Activated CD8-positive, alpha-beta memory T cell treated with anti-CD3 and anti-CD28 coated beads, Interleukin-2, amount 10 ng/mL, durations not matched to agents 7 days and 5 days (primary cell): ENCODE measurements around the gene TNFAIP3. TPM values are rescaled to one million over a fixed set of nuclear protein-coding genes. Genes with fewer than 3 reads are reported as not detected.

Experiments used
- ATAC-seq: fragments of 150-1000 bp; cut with Tn5 transposase; one replicate; pipeline ENCODE4 v1.10.0; 2021; ENCODE audit warnings: moderate library complexity
- CTCF ChIA-PET: fragments of 350-600 bp; sonication (Branson Sonifier 250); formaldehyde crosslinking; loops from one replicate; lab custom pipeline; 2021; ENCODE audit warnings: antibody characterized with exemption; lab: Charles Lee
- DNase-seq: peaks from one replicate; pipeline ENCODE4 v3.0.0-alpha.2; 2020
- H3K27ac Mint-ChIP-seq: one replicate; pipeline ENCODE4 v1.8.0; 2021; ENCODE audit warnings: mild to moderate bottlenecking, mixed read lengths
- H3K27me3 Mint-ChIP-seq: one replicate; pipeline ENCODE4 v1.8.0; 2021; ENCODE audit warnings: mixed read lengths
- H3K36me3 Mint-ChIP-seq: one replicate; pipeline ENCODE4 v1.8.0; 2021; ENCODE audit warnings: mild to moderate bottlenecking, mixed read lengths
- H3K4me1 Mint-ChIP-seq: one replicate; pipeline ENCODE4 v1.8.0; 2021; ENCODE audit warnings: mixed read lengths
- H3K4me3 Mint-ChIP-seq: one replicate; pipeline ENCODE4 v1.8.0; 2021; ENCODE audit warnings: mild to moderate bottlenecking, moderate library complexity, mixed read lengths
- H3K9me3 Mint-ChIP-seq: one replicate; pipeline ENCODE4 v1.8.0; 2022; ENCODE audit warnings: low read depth, mixed read lengths
- total RNA-seq, 2 experiments: library from RNA; stranded (reverse); gene quantifications; one replicate each; pipeline ENCODE4 v1.2.3, GENCODE V29; 2021

TNFAIP3 gene
- total RNA-seq, 2 experiments from 2014 or later: 86.7 to 225 TPM

GRCh38 chr6:137917551-137918325, 50.7 kb downstream of the TNFAIP3 start:
- Mint-ChIP-seq H3K9me3 (peaks cover 14% of the 10 kb centered on the region), H3K4me3 (no peak overlapping the region), H3K36me3 (peaks cover 22% of the 10 kb centered on the region), H3K27ac (no peak overlapping the region), H3K27me3 (no peaks in the 10 kb centered on the region), H3K4me1 (peaks cover 8% of the 10 kb centered on the region)
- ATAC-seq (no peak), DNase-seq (no peak)
- CTCF ChIA-PET: interaction anchor here (1.0 kb wide), 1 partner anchor 9 kb away, joined by 3 read pairs; no protein-coding TSS in a partner anchor

DNA sequence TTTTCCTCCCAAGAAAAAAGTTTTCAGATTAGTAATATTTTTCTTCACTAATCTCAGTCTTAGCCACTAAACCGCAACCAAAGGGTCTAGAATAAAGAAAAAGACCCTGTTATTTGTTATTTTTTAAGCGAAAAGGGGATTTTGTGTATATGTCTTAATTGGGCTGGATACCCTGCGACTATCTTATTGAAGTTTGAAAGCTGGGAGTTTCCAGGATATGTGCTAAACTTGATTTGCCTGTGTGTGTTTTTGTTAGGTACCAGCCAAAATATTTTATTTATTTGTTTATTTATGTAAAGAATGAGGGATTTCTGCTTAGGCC, 52.4 kb downstream of the TNFAIP3 start:
- H3K4me3 Mint-ChIP-seq: no peak overlapping the region
- ATAC-seq (no peak), DNase-seq (no peak)
- H3K27ac Mint-ChIP-seq: no peak overlapping the region
- H3K4me1 Mint-ChIP-seq: peaks cover 11% of the 10 kb centered on the region
- peaks cover 4% of the 10 kb centered on the region for H3K9me3 Mint-ChIP-seq
- CTCF ChIA-PET: interaction anchor here (1.9 kb wide), 1 partner anchor 20 kb away, joined by 6 read pairs; no protein-coding TSS in a partner anchor
- H3K27me3 Mint-ChIP-seq: no peaks in the 10 kb centered on the region
- H3K36me3 Mint-ChIP-seq: peaks cover 13% of the 10 kb centered on the region

DNA sequence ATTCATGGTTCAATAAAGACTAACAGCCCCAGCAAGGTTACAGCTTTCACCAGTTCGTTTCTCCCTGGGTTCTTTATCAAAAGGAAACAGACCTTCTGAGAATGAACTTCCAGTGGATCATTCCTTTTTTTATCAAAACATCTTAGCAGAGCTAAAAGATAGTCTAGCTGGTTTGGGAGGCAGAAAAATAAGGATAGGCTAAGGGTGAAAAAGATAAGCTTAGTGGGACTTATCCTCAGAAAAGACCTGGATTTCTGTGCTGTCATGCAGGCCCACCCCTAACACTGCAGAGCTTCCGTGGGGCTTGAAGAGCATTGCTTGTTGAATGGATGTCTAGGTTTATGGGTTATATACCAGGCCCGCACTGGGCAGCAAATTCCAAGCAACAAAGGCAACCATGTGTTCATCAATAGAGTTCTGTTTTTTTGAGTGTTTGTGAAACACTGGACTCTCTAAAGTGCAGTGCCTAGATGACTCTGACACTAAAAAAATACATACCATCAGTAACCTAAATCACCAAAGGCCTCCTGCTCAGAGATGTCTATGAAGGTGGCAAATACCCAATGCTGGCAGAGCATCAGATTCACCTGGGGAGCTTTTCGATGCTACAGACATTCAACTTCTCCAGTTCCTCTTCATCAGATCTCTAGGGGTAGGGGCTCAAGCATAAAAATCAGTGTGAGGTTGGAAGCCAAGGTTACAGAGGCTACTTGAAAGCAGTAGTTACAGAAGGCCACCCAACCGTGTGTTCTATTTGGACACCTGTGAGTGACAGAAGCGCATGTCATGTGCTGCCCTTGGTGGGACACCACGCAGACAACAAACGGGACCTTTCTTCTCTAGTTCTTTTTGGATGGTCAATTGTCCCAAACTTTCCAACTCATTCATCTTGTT, 53.0 kb downstream of the TNFAIP3 start:
- Mint-ChIP-seq H3K36me3 (peaks cover 8% of the 10 kb centered on the region), H3K27ac (no peak overlapping the region), H3K4me1 (peaks cover 11% of the 10 kb centered on the region), H3K9me3 (peaks cover 2% of the 10 kb centered on the region), H3K27me3 (no peaks in the 10 kb centered on the region), H3K4me3 (no peak overlapping the region)
- ATAC-seq: no peak
- no peak for DNase-seq
- CTCF ChIA-PET: interaction anchor here (0.6 to 2.0 kb wide), 5 partner anchors 9 to 131 kb away, joined by 3 to 6 read pairs (median 5); no protein-coding TSS in a partner anchor

GRCh38 chr6:137921823-137922222, 54.8 kb downstream of the TNFAIP3 start:
- H3K36me3 Mint-ChIP-seq: peaks cover 3% of the 10 kb centered on the region
- DNase-seq (no peak), ATAC-seq (no peak)
- H3K27me3 Mint-ChIP-seq: no peaks in the 10 kb centered on the region
- CTCF ChIA-PET: interaction anchor here (2.0 kb wide), 1 partner anchor 23 kb away, joined by 6 read pairs; no protein-coding TSS in a partner anchor
- no peaks in the 10 kb centered on the region for H3K9me3 Mint-ChIP-seq
- peaks cover 25% of the 10 kb centered on the region for H3K4me1 Mint-ChIP-seq
- H3K27ac Mint-ChIP-seq: no peak overlapping the region
- H3K4me3 Mint-ChIP-seq: no peak overlapping the region

DNA sequence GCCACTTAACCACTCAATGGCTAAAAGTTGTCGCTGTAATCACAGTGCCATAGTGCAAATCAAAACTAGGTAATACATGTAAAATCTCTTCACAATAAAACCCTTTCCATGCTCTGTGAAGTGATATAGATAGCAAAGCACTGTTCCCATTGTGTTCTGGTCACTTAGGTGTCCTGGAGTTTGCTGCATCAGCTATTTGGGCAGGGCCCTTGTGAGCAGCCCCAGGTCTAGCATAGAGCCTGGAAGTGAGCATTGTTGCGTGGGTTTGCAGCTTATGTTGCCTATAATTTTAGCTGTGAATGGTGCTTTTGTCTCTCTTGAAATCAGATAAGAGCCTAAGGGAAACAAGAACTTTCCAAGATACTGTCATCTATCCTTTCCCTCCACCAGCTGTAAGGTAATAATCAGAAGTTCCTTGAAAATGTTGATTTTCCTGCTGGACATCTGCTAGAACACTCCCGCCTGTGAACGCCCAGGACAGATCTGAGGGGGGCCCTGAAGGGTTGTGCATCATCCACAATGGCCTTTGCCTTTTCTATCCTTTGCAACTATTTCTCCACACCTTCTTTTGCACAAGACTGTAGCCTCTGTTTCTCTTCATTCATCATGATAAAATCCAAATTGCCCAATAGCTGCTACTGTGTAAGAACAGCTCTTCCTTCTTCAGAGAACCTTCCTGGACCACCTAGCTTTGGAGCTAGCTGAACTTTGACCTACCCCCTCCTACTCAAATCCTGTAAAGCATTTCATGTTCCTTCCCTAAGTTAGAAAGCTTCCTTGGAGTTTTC, 57.0 kb downstream of the TNFAIP3 start:
- H3K36me3 Mint-ChIP-seq: peaks cover 2% of the 10 kb centered on the region
- ATAC-seq (no peak), DNase-seq (no peak)
- H3K4me1 Mint-ChIP-seq: peaks cover 42% of the 10 kb centered on the region
- H3K27ac Mint-ChIP-seq: no peak overlapping the region
- H3K4me3 Mint-ChIP-seq: no peak overlapping the region
- no peaks in the 10 kb centered on the region for H3K9me3 Mint-ChIP-seq
- CTCF ChIA-PET: interaction anchor here (1.1 to 4.9 kb wide), 2 partner anchors 15 to 17 kb away, joined by 4 to 32 read pairs; no protein-coding TSS in a partner anchor
- H3K27me3 Mint-ChIP-seq: no peaks in the 10 kb centered on the region

- no peak overlapping the region for H3K27ac Mint-ChIP-seq
- CTCF ChIA-PET: interaction anchor here (1.4 to 4.9 kb wide), 3 partner anchors 15 to 52 kb away, joined by 3 to 32 read pairs (median 4); no protein-coding TSS in a partner anchor
These were observed 58.2 kb downstream of the TNFAIP3 start for GRCh38 chr6:137925141-137925698.

GRCh38 chr6:137926207-137926731, 59.2 kb downstream of the TNFAIP3 start:
- Mint-ChIP-seq H3K36me3 (peaks cover 7% of the 10 kb centered on the region), H3K27ac (peak overlapping the region; percentile 87), H3K4me1 (peaks cover 40% of the 10 kb centered on the region), H3K9me3 (no peaks in the 10 kb centered on the region), H3K27me3 (no peaks in the 10 kb centered on the region), H3K4me3 (no peak overlapping the region)
- DNase-seq: no peak
- ATAC-seq: no peak
- CTCF ChIA-PET: interaction anchor here (0.9 to 4.9 kb wide), 7 partner anchors 8 to 59 kb away, joined by 3 to 32 read pairs (median 7); partner anchors contain the start of gene TNFAIP3

More at GRCh38 chr6:137925141-137925698, 58.2 kb downstream of the TNFAIP3 start:
- no peak for ATAC-seq
- no peak overlapping the region for H3K4me3 Mint-ChIP-seq
- peaks cover 7% of the 10 kb centered on the region for H3K36me3 Mint-ChIP-seq
- H3K9me3 Mint-ChIP-seq: no peaks in the 10 kb centered on the region
- peaks cover 40% of the 10 kb centered on the region for H3K4me1 Mint-ChIP-seq
- no peak for DNase-seq
- H3K27me3 Mint-ChIP-seq: no peaks in the 10 kb centered on the region

DNA sequence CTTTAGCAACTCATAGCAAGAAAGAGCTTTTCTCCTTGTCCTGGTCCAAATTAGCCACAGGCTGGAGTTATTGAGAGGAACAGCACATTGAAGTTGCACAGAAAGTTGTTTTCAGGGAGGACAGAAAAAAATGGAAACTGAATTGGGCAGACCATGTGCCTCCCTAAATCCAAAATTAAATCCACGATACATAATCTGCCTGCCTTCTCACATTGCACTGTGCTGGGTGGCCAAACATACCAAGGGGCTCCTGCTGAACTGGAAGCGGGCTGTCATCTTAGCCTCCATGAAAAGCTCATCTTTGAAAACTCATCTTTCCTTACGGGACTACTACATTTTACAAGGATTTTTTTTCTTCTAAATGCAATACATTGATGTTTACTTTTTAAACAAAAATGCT, 59.9 kb downstream of the TNFAIP3 start:
- H3K4me1 Mint-ChIP-seq: peaks cover 40% of the 10 kb centered on the region
- no peak for DNase-seq
- no peak for ATAC-seq
- H3K27ac Mint-ChIP-seq: peak overlapping the region; percentile 87
- no peaks in the 10 kb centered on the region for H3K9me3 Mint-ChIP-seq
- no peaks in the 10 kb centered on the region for H3K27me3 Mint-ChIP-seq
- H3K4me3 Mint-ChIP-seq: no peak overlapping the region
- CTCF ChIA-PET: interaction anchor here (0.9 to 4.9 kb wide), 11 partner anchors 9 to 222 kb away, joined by 3 to 32 read pairs (median 5); partner anchors contain the start of gene TNFAIP3
- H3K36me3 Mint-ChIP-seq: peaks cover 7% of the 10 kb centered on the region

GRCh38 chr6:137927777-137928218, 60.7 kb downstream of the TNFAIP3 start:
- Mint-ChIP-seq H3K4me3 (peak overlapping the region; percentile 55), H3K27me3 (no peaks in the 10 kb centered on the region), H3K9me3 (no peaks in the 10 kb centered on the region), H3K36me3 (peaks cover 7% of the 10 kb centered on the region), H3K4me1 (peaks cover 41% of the 10 kb centered on the region), H3K27ac (peak overlapping the region; percentile 87)
- CTCF ChIA-PET: interaction anchor here (1.0 to 4.9 kb wide), 14 partner anchors 13 to 223 kb away, joined by 3 to 32 read pairs (median 4); partner anchors contain the start of gene TNFAIP3
- DNase-seq (peak; percentile 92), ATAC-seq (peak; percentile 99)

DNA sequence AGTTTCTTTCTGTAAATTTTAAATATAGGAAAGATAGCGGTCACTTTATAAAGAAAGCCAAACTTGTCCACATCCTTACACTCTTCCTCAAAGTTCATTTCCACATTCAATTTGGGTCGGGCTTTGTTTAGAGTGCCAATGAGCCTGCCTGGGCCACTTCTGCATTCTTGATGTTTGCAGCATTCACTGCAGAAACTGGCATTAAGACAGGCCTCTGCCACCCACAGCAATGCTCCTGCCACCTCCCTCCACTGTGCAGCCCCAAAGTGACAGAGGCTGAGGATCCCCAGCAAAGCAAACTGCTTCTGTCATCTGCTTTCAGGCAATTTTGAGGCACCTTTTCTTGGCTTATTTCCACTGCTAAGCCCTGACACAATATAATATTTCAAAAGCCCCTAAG, 61.2 kb downstream of the TNFAIP3 start:
- ATAC-seq (peak; percentile 31), DNase-seq (no peak)
- Mint-ChIP-seq H3K27me3 (no peaks in the 10 kb centered on the region), H3K9me3 (no peaks in the 10 kb centered on the region), H3K4me3 (peak overlapping the region; percentile 17), H3K4me1 (peaks cover 41% of the 10 kb centered on the region), H3K27ac (peak overlapping the region; percentile 87), H3K36me3 (peaks cover 7% of the 10 kb centered on the region)
- CTCF ChIA-PET: interaction anchor here (1.0 to 4.9 kb wide), 13 partner anchors 12 to 224 kb away, joined by 3 to 32 read pairs (median 4); partner anchors contain the start of gene TNFAIP3

DNA sequence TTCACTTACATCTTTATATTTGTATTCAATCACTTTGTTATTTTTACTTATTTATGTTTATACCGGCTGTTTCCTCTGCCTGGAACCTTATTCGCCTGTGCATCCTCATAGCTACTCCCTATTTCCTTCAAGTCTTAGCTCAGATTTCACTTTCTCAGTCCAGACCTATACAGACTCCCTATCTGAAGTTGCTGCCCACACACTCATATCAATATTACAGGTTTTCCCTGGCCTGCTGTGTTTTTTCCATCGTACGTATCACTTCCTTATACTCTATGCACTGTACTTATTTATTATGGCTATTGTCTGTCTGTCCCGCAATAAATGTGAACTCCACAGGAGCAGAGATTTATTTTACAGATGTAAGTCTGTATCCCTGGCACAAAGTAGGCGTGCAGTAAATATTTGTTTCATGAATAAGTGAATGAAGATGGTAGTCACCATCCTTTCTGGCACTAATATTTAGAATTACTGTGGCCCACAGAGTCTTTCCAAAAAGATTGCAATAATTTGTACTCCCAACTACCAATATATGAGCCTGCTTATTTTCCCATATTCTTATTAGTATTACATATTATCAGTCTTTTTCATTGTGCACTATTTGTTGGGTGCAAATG, 64.9 kb downstream of the TNFAIP3 start:
- Mint-ChIP-seq H3K27me3 (no peaks in the 10 kb centered on the region), H3K27ac (no peak overlapping the region), H3K4me1 (peaks cover 25% of the 10 kb centered on the region), H3K36me3 (peaks cover 18% of the 10 kb centered on the region), H3K9me3 (peaks cover 10% of the 10 kb centered on the region), H3K4me3 (no peak overlapping the region)
- ATAC-seq (no peak), DNase-seq (no peak)
- CTCF ChIA-PET: interaction anchor here (0.8 to 2.1 kb wide), 3 partner anchors 7 to 65 kb away, joined by 4 to 8 read pairs (median 4); partner anchors contain the start of gene TNFAIP3
